RPMI8226 (cell line): ENCODE data around the gene DUS1L.

Experiments
- DNase-seq: peaks from one replicate; pipeline ENCODE4 v3.0.0-alpha.2; 2015

The DUS1L gene

DNA sequence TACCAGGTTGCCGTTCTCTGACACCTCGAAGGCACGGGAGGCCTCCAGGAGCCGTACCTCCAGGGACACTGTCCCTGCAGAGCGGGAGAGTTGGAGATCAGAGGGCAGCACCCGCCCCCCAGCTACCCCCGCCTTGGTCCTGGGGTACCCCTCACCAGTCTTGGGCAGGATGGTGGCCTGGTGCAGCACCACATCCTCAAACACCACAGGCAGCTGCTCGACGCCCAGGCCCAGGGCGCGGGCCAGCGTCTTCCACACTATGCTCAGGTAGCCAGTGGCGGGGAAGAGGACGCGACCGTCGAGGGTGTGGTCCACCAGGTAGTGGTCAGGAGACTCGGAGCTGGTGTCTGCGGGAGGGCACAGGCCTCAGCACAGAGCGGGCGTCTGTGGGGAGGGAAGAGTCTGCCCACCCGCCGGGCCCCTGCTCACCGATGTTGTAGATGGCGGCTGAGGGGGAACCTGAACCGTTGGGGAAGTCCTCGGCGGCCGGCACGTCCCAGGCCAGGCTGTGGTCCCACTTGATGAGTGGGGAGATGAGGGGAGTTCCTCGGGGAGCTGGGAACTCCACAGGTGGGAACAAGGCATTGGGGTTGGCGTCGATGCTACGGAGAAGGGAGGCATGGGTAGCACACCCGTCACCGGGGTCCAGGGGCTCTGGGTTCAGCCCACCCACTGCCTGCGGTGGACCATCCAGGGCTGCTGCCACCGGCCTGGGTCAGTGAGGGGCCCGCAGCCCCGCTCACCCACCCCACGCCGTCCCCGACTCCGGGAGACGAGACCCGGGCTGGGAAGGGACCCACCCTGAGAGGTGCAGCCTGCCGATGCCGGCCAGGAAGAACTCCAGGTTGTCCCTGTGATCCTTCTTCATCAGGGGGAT is 22.6 kb upstream of the DUS1L start:
- no peak for DNase-seq

DNA sequence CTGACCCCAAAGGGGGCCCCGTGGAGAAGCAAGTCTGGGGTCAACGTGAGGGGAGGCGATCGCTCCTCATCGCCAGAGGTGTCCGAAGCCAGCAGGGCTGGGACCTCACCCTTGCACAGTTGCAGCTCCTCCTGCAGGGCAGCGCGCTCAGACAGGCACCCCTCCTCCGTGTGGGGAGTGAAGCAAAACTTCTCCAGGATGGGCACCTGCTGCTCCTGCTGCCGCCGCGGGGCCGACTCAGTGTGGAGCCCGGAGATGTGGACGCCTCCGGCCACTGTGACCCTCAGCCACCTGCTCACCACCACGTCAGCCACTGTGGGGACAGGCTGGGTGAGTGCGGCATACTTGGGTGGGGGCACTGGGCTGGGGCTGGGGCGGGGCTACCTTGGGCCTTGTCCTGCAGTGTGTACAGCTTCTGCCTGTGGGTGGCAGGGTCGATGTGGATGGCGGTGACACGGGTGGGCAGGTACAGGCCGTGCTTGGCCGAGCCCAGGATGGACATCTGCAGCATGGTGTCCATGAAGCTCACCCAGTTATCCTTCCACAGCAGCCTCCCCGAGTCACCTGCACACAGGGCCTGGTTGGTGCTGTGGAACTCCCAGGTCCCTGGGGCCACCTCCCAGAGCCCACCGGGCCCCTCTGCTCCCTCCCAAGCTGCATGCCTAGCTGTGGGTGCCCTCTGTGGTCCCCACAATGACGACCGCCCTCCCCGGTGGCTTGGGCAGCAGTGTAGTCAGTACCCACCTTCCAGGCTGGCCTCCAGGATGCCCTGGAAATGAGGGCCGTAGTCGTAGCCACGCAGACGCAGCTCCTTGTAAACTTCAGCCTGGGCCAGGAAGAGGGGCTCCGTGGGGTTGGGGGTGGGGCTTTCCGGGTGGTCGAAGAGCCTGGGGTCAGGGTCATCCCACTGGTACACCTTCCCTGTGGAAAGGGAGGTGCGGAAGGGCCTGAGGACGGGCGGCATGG is 21.6 kb upstream of the DUS1L start:
- no peak for DNase-seq

DNA sequence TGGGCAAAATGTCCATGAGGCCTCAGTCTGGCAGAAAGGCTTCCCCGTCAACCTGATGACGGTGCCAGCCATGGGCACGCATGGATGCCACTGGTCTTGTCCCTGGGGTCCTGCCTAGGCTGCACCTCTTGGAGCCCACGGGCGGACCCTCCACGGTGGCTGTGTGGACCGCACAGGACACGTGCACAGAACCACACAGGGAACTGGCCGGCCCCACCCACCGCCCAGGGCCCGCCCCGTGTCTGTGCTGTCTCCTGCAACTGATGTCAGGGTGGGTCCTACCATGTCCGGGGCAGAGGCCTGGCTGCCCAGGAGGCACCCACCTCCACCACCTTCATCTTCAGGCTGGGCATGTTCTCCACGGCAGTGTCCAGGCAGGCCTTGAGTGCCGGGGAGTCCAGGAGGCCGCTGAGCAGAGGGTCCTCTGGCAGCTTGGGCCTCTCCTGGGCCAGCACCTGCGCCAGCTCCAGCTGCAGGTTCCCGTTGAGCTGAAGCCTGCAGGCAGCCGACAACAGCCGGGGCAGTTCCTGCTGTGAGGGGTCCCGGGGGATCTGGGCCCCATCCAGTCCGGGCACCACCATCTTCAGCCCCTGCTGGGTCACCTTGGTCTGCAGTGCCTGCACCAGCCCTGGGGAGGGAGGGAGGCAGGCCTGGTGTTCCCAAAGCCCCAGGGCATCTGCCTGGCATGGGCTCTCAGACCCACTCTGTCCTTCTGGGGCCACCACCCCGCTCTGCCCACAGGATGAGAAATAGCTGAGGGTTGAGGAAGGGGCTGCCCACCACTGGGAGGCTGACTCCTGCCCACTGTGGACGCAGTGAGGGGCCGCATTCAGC is 20.5 kb upstream of the DUS1L start:
- no peak for DNase-seq

DNA sequence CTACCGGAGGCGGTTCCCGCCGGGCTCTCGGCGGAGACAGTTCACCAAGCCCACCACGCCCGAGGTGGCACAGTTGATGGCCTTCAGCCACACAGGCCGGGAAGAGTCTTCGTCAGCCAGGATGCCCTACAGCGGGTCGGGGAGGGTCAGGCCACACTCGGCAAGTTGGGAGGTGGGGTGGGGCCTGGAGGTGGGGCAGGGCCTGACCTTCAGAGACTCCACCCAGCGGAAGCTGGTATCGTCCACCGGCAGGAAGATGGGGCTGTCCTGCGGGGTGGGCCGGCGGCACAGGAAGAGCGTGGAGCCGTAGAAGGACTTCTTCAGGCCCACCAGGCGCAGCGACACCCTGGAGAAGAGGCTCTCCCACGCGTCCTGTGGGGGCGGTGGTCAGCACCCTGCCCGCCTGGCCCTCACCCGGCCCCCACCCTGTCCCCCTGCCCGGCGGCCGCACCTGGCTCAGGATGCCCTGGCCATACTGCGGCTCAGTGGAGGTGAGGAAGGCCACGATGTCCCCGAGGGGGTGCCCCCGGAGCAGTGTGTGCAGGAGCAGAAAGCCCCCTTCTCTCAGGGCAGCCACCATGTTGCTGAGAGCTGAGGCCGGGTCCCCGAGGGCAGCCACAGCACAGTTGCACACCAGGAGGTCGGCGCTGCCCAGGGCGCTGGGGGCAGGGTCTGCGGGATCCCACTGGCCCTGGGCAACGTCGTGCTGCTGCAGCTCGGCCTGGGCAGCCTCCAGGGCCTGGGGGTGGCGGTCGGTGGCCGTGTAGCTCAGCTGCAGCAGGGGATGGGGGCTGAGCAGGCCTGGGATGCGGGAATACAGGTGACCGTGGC is 19.6 kb upstream of the DUS1L start:
- no peak for DNase-seq

- DNase-seq = no peak
Measured at GRCh38 chr17:82084373-82085030, 18.9 kb upstream of the DUS1L start.

GRCh38 chr17:82083533-82084359 is 18.1 kb upstream of the DUS1L start:
- no peak for DNase-seq

DNA sequence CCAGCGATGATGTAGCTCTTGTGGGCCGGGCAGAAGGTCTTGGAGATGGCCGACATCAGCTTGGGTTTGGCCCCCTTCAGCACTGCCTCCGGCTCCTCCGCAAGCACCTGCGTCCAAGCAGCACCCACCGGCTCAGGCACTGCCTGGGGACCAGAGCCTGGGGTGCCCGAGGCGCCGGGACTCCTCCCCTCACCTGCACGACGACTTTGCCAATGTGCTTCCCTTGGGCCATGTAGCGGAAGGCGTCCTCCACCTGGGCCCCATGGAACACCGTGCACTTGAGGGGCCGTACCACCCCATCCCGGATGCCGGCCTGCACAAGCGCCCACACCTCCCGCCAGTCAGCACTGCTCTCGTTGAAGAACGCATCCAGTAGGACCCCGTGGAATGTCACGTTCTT is 17.4 kb upstream of the DUS1L start:
- no peak for DNase-seq

GRCh38 chr17:82082456-82082855 is 16.9 kb upstream of the DUS1L start:
- no peak for DNase-seq

DNA sequence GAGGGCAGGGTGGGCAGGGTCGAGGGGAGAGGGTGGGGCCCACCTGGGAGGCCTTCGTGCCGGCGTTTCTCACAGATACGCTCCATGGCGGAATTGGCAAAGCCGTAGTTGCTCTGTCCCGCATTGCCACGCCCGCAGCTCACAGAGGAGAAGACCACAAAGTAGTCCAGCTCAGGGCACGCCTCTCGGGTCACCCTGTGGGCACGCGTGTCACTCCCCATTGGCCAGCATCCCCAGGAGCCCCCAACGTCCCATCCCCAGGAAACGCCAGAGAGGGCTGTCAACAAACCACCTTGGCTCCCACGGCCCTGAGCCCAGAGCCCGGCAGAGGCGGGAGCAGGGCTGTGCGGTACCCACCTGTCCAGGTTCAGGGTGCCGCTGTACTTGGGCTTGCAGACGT is 16.4 kb upstream of the DUS1L start:
- DNase-seq = no peak

GRCh38 chr17:82081546-82081945 is 15.9 kb upstream of the DUS1L start:
- no peak for DNase-seq

DNA sequence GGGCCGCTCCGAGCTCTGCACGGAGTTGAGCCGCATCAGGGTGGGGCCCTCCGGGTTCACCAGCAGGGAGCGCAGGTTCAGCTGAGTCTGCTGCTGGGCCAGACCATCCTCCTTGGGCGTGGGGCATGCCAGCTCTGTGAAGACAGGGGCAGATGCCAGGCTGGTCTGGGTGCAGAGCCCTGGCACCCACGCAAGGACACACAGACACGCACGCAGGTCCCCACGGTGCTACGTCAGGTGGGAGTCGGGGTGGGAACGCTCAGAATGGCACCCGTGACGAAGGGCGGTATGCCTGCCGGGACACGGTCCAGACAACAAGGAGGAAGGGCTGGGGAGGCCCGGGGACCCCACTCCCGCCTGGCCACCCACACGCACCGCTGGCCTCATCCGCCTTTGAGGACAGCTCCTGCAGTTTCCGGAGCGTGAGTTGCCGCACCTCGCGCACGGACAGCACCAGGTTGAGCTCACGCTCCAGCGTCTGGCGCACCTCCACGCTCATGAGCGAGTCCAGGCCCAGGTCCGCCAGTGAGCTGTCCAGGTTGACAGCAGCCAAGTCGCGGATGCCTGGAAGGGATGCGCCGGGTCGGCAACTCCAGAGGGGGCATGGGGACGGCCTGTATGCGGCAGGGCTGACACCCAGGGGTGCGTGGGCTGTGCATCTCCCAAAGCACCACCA is 15.3 kb upstream of the DUS1L start:
- no peak for DNase-seq

DNA sequence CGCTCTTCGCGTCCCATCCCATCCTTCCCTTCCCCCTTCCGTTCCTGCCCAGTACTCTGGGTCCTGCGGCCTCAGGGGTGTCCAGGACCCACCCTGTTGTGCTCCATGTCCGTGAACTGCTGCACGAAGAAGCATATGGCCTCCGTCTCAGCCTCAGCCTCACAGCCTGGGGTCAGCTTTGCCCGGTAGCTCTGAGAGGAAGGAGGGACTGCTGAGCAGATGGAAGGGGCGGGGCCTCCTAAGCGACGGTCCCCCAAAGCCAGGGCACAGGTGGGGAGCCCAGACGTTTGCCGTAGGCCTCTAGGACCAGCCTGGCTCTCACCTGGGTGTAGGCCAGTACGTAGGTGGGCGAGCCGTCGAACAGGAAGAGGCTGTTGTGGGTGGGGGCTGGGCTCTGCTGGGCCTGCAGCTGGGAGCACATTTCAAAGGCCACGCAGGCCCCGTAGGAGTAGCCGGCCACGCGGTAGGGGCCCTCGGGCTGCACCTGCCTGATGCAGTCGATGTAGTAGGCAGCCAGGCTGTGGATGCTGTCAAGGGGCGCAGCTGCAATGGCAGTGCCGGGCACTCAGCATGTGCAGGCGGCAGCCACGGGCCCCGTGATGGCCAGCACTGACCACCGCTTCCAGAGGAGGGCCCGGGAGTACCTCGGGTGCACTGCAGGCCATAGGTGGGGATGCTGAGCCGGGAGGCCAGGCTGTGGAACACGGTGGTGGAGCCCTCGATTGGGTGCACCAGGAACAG is 14.6 kb upstream of the DUS1L start:
- no peak for DNase-seq

DNA sequence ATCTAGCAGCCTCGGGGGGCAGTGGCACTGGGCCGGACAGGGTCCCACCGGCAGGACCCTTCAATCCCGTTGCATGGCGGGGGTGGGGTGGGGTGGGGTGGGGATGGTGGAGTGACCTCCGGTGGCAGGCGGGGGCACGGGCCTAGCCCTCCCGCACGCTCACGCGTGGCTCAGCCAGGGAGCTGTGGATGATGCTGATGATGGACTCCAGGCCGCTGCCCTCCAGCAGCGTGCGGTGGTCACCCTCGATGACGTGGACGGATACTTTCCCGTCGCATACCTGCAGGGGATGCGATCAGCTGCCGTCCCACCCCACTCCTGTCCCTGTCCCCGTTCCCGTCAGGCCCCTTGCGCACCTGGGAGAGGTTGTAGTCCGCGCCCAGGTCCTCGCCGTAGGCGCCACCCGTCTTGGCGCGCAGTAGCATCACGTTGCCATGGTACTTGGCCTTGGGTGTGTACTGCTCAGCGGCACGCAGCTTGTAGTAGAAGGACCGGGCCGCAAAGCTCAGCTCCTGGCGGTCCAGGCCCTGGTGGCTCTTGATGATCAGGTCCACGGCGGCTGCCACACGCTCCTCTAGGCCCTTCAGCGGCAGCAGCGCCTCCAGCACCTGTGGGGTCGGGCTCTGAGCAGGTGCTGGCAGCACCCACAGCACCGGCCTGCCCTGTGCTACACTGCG is 13.5 kb upstream of the DUS1L start:
- DNase-seq = no peak

DNA sequence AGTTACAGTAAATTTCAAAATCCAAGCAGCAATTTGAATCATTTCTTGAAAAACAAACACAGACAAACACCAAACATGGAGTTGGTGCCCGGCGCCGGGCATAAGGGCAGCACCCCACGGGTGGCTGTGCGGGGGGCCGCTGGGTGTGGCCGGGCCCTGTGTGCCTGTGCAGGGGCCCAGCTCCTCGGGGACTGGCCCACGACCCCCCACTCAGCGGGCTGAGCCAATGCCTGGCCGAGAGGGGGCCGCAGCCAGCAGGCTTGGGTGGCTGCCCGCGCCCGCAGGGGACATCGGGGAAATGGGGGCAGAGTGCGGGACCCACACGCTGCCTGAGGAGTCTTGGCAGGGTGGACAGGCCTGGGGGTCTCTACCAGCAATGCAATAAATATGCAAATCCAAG is 12.8 kb upstream of the DUS1L start:
- no peak for DNase-seq

DNA sequence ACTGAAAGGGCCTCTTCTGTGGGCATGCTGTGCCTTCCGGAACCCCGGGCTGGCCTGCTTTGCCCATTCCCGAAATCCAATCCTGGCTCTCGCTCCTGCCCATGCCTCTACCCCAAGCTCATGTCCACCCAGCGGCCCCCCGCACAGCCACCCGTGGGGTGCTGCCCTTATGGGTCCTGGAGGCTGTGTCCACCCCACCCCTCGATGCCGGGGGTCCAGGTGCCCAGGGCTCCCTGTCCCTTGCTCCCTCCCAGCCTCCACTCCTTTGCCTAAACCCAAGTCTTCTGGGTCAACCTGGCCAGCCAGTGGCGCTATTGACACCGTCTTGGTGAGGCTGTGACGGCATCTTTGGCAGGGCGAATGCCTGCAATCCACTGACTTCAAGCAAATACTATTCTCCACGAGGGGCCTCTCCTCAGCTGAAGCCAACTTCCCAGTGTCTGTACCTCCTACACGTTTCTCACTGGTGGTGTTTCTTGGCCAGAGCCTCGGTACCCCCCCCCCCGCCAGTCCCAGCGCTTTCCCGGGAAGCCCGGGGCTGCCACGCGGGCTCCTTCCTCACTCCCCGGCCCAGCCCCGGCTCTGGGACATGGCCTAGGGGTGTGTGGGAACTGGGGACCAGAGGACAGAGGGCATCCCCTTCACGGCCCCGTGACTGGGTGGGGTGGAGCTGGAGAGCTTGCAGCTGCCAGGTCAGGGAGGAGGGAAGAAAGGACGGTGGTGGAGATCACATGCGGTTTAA is 12.2 kb upstream of the DUS1L start:
- no peak for DNase-seq

GRCh38 chr17:82076785-82077591 is 11.4 kb upstream of the DUS1L start:
- DNase-seq = no peak
